Upper lobe of right lung (tissue), 1 donor: ENCODE measurements around the gene ZFP91. TPM values are rescaled to one million over a fixed set of nuclear protein-coding genes. Genes with fewer than 3 reads are reported as not detected.
A peak's percentile ranks its signal among the peaks of the same experiment; 100 is the strongest.

ENCODE experiments used
- ATAC-seq: fragments of 200-7000 bp; cut with Tn5 transposase; one replicate; pipeline ENCODE4 v1.9.1; 2020; ENCODE audit warnings: mild to moderate bottlenecking, moderate library complexity
- DNase-seq: peaks from one replicate; pipeline ENCODE4 v3.0.0-alpha.2; 2020
- H3K27ac ChIP-seq: fragments of 200-600 bp; one replicate; pipeline ENCODE4 v1.8.0; 2022
- H3K27me3 ChIP-seq: fragments of 200-600 bp; one replicate; pipeline ENCODE4 v1.8.0; 2022; ENCODE audit warnings: mild to moderate bottlenecking
- H3K36me3 ChIP-seq: fragments of 200-600 bp; one replicate; pipeline ENCODE4 v1.8.0; 2022
- H3K4me1 ChIP-seq: fragments of 200-600 bp; one replicate; pipeline ENCODE4 v1.8.0; 2022
- H3K4me3 ChIP-seq: fragments of 200-600 bp; one replicate; pipeline ENCODE4 v1.8.0; 2022; ENCODE audit warnings: mild to moderate bottlenecking
- H3K9me3 ChIP-seq: fragments of 200-600 bp; one replicate; pipeline ENCODE4 v1.8.0; 2022
- CTCF ChIP-seq: fragments of 200-600 bp; IDR thresholded peaks from one replicate; pipeline ENCODE4 v1.8.0; 2022; ENCODE audit warnings: antibody characterized with exemption
- intact Hi-C: fragments of 100-400 bp; cut with DNase I; formaldehyde crosslinking; loops from one replicate; pipeline ENCODE4 v1.11.0; 2022
- total RNA-seq: library from RNA; stranded (reverse); fragmentation: NEBNext Ultra II Directional; extraction: Animal tissue kit (Norgen Biotek cat#: 25700); gene quantifications from one replicate; pipeline ENCODE4 v1.2.1, GENCODE V29; 2021
- donor health status: DM: no; HTN: yes; CAD: no; lungs with severe emphysema.

Gene ZFP91
- total RNA-seq, 1 donor from 2014 or later = 48.3 TPM

- peak; percentile 95 for DNase-seq
- intact Hi-C loops = no loop called here
- Histone ChIP-seq H3K4me3 (peak overlapping the region; percentile 94), H3K27ac (peak overlapping the region; percentile 100), H3K36me3 (no peaks in the 10 kb centered on the region), H3K27me3 (no peaks in the 10 kb centered on the region), H3K9me3 (no peaks in the 10 kb centered on the region), H3K4me1 (peaks cover 59% of the 10 kb centered on the region)
- peak; percentile 75 for ATAC-seq
- TF ChIP-seq CTCF = no peak
Observed at GRCh38 chr11:58578136-58578634, 678 bp upstream of the ZFP91 start.

GRCh38 chr11:58579192-58580129 is 598 bp downstream of the ZFP91 start:
- H3K4me1 ChIP-seq = peaks cover 52% of the 10 kb centered on the region
- TF ChIP-seq CTCF = peak; percentile 80
- H3K4me3 ChIP-seq = peak overlapping the region; percentile 94
- peak overlapping the region; percentile 100 for H3K27ac ChIP-seq
- intact Hi-C loops = no loop called here
- no peaks in the 10 kb centered on the region for H3K27me3 ChIP-seq
- ATAC-seq = peak; percentile 82
- no peaks in the 10 kb centered on the region for H3K36me3 ChIP-seq
- H3K9me3 ChIP-seq = no peaks in the 10 kb centered on the region
- peak; percentile 95 for DNase-seq

- TF ChIP-seq CTCF = no peak
- no peaks in the 10 kb centered on the region for H3K27me3 ChIP-seq
- peaks cover 48% of the 10 kb centered on the region for H3K4me1 ChIP-seq
- H3K4me3 ChIP-seq = peak overlapping the region; percentile 94
- DNase-seq (no peak), ATAC-seq (no peak)
- peak overlapping the region; percentile 100 for H3K27ac ChIP-seq
- H3K36me3 ChIP-seq = peaks cover 6% of the 10 kb centered on the region
- no peaks in the 10 kb centered on the region for H3K9me3 ChIP-seq
- intact Hi-C loops = no loop called here
Observed at GRCh38 chr11:58580311-58580710, 1.4 kb downstream of the ZFP91 start.

DNA sequence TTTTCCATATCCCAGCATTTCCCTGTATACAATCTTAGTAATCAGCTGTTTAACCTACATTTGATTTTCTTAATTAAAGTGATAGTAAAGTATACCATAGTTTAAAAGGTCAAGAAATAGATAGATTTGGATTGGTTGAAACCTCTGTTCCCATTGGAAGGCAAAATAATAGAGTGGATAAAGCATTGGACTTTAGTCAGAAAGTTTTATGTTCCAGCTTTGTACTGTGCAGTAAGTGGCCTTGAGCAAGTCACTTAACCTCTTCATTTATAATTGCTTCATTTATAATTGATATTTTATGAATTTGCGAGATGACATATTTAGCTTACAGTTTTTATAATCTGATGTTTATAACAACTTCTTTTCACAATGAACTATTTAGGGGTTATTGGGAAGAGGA is 3.6 kb downstream of the ZFP91 start:
- peaks cover 10% of the 10 kb centered on the region for H3K36me3 ChIP-seq
- no peak for DNase-seq
- H3K9me3 ChIP-seq = no peaks in the 10 kb centered on the region
- intact Hi-C loops = no loop called here
- no peak for ATAC-seq
- H3K4me1 ChIP-seq = peaks cover 30% of the 10 kb centered on the region
- no peak for TF ChIP-seq CTCF
- H3K27ac ChIP-seq = no peak overlapping the region
- no peak overlapping the region for H3K4me3 ChIP-seq
- H3K27me3 ChIP-seq = no peaks in the 10 kb centered on the region

- TF ChIP-seq CTCF = no peak
- Histone ChIP-seq H3K9me3 (no peaks in the 10 kb centered on the region), H3K4me3 (no peak overlapping the region), H3K27ac (no peak overlapping the region), H3K4me1 (peaks cover 15% of the 10 kb centered on the region), H3K27me3 (no peaks in the 10 kb centered on the region), H3K36me3 (peaks cover 10% of the 10 kb centered on the region)
- DNase-seq (no peak), ATAC-seq (no peak)
- intact Hi-C loops = no loop called here
Observed at GRCh38 chr11:58586998-58587397, 8.1 kb downstream of the ZFP91 start.
